Stimulated activated CD8-positive, alpha-beta memory T cell treated with anti-CD3 and anti-CD28 coated beads, Interleukin-4, amount 100 ng/mL, for 4 hours (primary cell): ENCODE measurements around the gene MYH10.
A peak's percentile ranks its signal among the peaks of the same experiment; 100 is the strongest.

Experiments
- DNase-seq, 2 donors: peaks; one replicate each; pipeline ENCODE4 v3.0.0-alpha.2; 2020; ENCODE audit warnings: low read depth in 2 of 2, low spot score in 1 of 2

MYH10 gene

DNA sequence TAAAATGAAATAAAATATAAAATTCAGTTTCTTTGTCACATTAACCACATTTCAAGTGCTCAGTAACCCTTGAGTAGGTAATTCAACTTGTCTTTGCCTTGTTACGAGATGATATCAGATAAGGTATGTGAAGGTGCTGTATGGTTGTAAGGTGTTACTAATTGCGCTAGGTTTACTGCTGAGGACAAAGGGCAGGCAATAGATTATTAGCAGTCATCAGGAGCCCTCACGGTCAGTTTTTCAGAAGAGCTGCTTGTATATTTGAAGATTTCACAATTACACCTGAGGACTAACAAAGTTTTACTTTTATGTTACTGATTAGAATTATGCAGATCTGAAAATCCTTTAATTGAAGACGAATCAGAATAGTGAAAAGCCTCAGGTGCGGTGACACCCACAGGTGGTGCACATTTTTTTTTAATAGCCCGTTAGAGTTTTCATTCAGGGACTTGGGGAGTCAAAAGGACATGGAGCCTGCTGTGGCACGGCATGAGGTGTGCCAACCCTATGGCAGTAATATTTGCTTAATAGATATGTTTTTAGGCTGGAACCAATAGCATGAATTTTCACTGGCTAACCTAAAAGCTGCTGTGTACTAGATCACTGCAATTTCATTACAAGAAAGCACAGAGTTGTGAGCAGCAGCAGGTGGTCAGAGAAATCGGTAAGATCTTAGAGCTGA is 178.5 kb downstream of the MYH10 start:
- no peak for DNase-seq

DNA sequence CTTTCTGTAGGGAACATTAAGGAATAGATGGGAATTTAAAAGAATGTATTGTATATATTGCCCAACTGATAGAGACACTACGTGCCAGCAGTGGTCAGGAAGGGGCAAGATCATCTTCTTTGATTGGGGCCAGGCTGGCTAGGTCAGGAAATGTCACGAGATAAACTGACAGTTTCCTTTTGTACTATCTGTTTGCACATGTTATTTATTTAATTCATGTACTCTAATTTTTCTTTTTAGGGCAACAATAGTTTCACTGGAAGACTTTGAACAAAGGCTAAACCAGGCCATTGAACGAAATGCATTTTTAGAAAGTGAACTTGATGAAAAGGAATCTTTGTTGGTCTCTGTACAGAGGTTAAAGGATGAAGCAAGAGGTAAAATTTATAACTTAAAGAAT is 182.2 kb downstream of the MYH10 start:
- no peak for DNase-seq

DNA sequence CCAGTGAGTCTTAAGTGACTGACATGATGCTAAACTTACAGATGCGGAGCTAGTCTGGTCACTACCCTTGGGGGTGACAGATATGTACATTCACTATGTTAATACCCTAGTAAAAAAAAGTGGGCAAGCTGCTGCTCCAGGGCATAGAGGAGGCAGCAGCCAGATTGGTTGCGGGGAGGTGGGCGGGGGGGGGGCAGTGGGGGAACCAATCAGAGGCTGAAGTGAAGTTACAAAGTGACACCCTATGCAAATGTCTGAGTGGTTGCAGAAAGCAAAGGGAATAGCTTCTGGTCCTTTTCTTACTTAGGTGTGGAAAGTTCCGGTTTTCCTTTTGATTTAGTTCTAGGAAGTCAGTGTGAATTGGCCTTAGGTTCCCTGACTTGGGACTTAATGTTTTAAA is 182.7 kb downstream of the MYH10 start:
- no peak for DNase-seq

DNA sequence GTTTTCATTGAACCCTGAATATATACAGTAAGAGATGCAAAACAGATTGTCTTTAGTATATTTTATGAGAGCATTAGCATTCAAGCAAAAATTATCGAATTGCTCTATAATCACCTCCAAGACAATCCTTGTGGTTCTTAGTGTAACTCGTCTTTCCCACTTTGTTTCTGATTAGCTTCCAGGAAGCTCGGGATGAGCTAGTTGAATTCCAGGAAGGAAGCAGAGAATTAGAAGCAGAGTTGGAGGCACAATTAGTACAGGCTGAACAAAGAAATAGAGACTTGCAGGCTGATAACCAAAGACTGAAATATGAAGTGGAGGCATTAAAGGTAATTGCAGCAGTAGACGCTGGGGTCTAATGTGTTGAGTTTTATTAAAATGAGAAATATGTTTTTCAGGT is 185.0 kb downstream of the MYH10 start:
- DNase-seq = no peak

DNA sequence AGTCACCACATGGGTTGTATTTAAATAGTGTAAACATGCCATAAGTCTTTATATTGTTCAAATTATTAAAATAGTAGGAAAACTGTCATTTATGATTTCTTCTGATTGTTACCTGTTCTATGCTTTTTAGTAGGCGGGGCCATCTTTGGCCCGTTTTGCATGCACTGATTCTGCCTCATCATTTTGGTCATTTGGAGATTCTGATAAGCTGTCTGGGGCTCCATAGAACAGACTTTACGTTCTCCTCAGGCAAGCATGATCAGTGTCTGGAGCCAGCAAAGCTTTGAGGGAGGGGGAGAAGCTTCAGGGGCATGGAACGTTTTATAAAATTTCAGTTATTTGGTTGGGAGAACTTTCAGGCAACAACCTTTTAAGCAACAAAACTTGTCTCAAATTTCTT is 186.0 kb downstream of the MYH10 start:
- no peak for DNase-seq

DNA sequence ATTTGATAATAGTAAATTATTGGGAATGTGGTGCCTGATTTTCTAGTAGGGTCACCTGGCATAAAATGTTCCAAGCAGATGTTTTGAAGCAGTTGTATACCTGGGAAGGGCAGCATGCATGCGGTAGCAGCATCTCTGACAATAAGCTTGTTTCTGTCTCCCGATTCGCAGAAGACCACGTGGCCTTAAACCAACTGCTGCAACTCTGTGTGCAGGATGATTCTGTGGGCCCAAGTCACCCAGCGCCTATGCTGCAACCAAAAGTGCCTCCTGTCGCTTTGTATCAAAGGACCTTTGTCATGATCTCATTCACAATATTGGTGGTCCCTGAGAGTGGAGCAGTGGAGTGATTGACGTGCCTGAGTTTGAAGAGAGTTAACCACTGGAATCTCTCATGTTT is 186.8 kb downstream of the MYH10 start:
- DNase-seq = no peak

DNA sequence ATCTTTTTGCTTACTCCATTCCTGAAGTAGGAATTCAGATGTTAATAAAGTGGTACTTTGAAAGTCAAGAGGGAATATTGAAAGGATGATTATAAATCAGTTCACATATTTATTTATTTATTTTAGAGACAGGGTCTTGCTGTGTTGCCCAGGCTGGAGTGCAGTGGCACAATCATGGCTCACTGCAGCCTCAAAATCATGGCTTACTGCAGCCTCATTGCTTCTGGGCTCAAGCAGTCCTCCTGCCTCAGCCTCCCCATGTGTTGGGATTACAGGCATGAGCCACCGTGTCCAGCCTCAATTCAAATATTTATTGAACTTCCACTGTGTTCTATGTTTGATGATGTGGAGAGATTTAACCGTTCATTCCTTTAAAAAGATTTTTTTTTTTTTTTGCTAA is 188.2 kb downstream of the MYH10 start:
- no peak for DNase-seq

DNA sequence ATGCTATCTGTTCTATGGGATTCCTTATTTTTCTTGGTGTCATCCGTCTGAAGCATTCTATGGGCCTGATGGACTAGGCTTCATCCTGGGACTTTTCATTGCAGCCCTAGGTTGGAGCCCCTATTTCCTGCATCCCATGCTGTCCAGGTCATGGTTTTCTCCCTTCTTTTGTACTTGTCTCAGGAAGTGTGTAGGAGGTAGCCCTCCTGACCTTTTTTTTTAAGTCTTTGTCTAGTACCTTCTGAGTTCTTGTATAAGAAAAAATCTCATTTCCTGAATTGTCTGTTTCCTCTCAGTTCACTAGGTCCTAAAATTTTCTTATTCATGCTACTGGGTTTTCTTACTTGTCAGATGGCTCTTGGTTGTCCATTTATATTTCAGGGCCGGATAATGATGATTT is 188.8 kb downstream of the MYH10 start:
- no peak for DNase-seq

DNA sequence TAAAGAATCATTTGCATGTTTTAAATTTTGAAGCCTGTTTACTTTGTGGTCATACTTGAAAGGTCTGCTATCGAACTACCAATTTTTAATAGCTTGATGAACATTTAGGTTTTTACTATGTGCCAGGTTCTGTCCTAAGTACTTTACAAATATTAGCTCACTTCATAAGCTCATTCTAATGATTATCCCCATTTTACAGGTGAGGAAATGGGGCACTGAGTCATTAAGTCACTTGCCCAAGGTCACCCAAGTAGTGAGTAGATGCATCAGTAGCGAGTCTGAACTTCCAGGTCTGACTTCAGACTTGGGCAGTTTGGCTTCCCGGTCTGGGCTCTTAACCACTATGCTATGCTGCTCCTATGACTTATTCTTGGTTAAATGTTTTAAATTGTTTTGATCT is 190.8 kb downstream of the MYH10 start:
- DNase-seq = no peak

DNA sequence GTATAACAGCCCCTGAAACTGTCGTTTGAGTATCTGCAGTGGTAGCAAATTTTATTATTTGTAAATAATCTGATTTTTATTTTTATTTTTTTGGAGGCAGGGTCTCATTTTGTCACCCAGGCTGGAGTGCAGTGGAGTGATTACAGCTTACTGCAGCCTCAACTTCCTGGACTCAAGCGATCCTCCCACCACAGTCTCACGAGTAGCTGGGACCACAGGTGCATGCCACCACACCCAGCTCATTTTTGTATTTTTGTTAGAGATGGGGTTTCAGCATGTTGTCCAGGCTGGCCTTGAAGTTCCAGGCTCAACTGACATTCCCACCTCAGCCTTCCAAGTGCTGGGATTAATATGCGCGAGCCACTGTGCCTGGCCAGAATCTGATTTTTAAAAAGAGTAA is 192.1 kb downstream of the MYH10 start:
- DNase-seq = no peak

DNA sequence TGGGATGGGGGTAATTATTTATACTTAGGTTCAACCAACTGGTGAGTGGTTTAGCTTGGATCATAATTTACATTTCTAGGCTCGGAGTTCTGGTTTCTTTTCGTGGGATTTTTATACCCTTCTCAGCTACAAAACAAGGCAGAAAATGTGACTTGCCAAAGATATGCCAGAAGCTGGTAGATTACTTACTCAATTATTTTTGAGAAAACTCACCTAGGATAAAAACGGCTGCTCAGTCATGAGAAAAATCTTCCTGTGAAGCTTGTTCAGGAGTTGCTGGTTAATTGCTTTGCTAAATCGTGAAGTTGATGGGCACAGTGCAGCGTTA is 193.7 kb downstream of the MYH10 start:
- no peak for DNase-seq

DNA sequence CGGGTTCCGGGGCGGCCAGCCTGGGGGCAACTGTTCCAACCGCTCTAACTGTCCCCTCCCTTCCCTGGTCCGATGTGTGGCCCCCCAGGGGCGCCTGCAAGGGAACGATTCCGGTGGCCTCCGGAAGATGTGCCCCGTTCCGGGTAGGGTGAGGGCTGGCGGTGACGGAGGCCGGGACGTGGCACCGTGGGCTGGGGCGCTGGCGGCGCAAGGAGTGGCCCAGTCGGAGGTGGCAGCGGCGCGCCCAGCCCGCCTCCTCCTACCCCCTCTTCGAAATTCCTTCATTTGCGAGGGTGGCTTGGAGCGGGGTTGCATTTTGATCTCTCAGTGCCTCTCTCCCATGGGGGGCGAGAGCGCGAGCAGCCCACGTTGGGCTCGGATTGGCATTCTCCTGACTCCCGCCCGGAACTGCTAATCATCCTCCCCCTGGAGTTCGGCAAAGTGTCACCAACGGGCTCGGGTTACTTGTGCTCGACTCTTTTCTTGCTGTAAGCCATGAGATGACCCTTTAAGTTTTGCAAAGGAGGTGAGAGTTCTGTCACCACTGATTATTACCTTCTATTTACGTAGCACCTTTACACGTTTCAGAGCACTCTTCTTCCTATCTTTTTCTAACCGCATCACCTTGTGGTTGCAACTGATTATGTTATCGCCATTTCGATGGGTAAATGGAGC is 194.2 kb downstream of the MYH10 start:
- DNase-seq = peak; percentile 6 to 24

DNA sequence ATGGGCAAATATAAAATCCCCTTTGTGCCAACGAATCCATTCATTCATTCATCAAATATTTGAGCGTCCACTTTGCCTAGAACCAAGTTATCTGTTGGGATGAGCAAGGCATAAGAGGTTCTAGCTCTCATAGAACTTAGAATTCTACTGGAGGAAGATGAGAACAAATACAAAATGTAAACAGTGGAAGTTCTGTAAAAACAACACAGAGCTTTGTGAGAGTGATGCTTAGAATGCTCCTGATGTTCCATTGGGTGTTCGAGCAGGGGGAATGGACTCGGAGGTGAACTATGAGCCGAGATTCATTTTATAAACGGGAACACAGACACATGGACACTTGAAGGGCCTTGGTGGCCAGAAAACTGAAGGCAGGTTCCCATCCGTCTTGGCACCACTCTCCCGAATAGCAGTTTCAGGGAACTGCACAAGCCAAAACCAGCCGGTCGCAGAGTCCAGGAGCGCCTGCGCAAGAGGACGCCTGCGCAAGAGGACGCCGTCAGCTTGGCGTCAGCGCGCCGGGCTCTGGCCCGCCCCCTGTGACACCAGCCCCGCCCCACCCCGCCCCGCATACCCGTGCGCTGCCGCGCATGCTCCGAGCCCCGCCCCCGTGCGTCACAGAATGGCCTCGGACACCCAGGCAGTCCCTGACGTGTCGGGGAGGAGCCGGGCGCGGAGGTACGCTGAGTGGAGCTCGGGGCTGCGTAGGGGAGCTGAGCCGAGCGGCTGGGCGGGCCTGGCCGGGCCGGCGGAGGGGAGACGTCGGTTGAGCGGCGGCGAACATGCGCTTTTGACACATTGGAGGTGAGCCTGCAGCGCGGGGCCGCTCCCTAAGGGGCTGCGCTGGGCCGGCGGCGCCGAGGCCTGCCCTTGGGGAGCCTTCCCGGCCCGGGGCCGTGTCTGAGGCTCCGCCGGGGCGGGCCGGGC is 195.0 kb downstream of the MYH10 start, which contains the start of gene NDEL1:
TSS of gene NDEL1 (plus strand) at position 640 of the 924 bp plus-strand sequence. CDS start 8,388 bp downstream, outside the sequence.
- peak; percentile 96 to 98 for DNase-seq

DNA sequence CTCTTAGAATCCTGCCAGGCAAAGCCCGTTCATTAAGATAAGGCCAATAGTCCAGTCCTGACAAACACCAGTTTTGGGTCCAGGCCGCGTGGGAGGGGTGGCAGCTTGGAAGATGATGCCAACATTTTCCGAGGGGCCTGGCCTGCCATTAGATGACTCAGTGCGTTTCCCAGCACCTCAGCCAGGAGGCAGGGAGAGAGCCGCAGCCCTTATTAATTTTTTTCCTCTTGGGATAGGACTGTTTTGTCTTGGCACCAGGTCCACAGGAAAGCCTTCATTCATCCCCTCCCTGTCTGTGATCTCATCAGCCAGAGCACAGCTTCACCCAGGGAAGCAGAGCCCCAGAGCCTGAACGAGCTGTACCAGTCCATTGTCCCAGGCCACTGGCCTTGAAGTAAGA is 199.6 kb downstream of the MYH10 start:
- no peak for DNase-seq

DNA sequence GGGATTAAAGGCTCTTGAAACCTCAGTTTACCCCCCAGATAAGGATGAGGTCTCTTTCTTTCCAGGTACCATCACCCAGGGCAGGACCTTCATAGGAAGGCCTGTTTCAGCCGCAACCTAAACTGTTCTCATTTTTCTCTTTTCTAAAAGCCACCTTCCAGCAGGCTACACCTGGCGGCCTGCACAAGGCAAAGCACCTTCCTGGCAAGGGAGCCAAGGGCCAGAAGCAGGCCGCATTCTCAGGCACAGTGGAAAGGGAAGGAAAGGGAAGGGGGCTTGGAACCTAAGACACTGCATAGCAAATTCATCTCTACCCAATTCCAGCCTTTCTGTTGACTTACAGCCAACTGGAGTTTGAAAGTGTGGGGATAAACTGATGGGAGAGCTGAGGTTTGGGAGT is 203.7 kb downstream of the MYH10 start:
- DNase-seq = no peak

DNA sequence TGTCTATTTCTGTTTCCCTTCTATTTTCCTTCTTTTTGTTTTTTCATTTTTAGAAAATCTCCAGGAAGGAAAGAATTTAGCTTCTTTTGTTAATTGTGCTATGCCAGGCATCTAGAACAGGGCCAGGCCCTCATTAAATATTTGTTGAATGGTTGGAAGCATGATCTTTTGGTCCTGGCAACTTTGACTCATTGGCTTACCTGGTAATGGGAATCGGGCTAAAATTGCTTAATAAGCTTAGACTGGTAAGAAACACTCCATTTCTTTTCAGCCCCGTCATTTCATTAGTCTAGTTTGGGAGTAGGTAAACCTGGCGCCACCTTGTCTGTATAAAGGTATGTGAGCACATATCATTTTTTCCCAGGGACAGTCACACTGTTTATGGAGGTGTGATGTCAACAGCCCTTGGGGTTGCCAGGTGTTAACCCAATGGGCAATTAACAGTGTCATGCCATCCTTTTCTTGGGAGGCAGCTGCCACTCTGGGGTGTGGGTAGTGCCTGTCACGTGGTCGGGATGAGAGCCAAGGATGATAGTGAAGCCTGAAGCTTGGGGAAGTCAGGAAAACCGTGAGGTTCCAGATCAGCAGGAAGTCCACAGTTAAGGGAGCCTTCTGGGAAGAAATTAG is 204.3 kb downstream of the MYH10 start:
- DNase-seq = no peak
